HG03196 (cell line): Measurements from ENCODE around the gene ST6GALNAC3.

Source experiments
- ATAC-seq: cut with Tn5 transposase; IDR thresholded peaks from one replicate; pipeline ENCODE4 v1.9.1; 2021; ENCODE audit not compliant: unreplicated experiment

Gene ST6GALNAC3

DNA sequence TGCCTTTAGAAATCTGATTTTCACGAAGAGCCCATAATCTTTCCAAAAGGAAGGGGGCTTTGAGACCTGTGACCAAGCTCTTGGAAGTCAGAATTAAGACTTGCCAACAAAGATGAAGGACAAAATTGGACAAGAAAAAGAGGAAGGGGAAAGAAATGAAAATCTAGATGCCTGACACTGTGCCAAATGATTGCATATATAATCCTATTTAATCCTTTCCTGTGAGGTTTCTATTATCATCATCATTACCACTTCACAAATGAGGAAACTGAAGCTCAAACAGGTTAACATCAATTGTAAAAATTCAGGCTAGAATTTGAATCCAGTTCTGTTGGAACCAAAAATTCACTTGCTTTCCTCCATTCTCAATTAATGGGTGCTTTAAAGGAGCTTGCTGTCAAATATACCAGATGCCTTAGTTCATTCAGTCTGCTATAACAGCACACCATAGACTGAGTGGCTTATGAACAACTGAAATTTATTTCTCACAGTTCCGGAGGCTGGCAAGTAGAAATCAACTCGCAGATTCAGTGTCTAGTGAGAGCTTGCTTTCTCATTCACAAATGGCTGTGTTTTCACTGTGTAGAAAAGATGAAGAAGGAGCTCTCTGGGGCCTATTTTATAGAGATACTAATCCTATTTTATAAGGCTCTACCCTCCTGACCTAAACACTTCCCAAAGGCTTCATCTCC, 595.2 kb downstream of the ST6GALNAC3 start:
- no peak for ATAC-seq

DNA sequence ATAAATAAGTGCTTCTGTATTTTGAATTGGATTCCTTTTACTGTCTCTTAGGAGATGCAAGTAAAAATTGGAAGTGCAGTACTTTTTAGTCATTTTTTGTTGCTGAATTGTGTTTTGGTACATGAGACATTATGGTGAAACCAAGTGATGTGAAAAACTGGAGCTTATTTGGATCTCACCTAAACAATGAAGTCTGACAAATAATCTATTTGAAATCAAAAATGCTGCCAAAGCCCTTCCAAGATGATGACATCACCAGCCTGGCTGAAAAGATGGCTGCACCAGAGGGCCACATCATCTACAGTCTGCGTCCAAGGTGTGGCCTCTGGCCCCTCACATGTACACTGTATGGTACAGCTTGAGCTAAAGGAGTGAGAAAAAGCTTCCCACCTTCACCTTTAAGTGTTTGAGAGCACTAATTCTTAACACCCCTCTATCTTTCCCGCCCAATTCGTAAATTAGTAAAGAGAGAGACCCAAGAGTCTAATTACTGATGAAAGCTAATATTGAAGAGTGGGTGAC, 600.2 kb downstream of the ST6GALNAC3 start:
- no peak for ATAC-seq

DNA sequence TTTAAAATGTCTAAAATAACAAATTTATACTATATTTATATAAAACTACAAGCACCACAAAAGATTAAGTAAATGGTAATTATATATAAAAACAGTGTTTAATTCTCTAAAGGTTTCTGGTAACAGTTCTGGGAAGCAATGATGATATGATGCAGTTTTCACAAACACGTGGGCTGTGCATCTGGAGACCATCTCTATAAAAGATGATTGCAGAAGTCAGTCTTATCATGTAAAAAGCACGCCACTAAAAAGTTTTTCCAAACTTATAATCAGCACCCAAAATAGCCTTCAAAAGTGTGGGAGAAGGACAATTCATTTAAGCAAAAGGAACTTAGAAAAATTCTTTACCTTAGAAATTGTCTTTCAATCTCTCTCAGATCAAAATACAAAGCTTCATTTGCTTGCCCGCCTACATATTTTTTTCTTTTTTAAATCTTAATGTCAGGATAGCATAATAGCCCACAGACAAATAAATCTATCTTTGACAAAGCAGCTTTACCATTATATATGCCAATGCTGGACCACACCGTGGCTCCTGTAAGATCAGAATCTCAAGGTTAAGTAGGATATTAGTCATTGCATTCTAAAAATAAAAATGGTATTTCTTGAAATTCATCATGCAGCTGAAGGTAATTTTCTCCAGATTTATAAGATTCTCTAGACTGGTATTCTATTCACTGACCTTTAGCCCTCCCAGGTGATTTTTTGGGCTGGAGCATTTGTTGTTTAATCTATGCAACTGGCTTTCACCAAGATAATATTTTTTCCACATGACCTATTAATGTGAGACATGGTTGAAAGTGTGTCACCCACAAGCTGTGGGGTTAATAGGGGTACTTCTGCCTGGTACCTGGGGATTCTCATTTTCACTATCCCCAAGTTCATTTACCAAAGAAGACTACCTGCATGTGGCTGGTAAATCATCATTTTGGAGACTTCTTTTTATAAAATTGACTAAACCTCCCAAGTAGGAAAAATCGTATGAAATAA, 603.2 kb downstream of the ST6GALNAC3 start:
- no peak for ATAC-seq

DNA sequence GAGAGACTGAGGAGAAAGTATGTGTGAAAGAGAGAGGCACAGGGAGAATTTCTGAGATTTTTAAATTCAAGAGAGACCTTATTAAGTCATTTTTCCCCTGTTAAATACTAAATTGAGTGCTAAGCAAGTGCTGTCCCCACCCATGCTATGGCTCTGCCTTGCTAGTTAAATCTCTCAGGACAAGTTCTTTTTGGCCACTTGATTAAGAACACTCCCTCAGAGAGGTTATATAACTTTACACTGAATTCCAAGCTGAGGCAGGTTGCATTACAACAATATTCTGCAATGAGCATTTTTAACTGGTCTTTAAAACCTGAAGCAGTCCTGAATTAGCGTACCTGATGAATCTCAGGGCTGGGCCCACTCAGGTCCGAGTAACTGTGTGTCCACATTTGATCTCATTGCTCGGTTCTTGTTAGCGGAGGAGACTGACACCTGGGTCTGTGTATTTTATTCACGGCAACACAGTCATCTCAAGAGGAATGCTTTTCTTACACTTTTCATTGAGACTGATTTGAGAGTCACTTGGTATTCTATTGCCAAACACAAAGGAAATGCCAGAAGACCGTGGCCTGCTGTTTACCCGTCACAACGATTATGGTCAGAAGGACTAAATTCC, 605.1 kb downstream of the ST6GALNAC3 start:
- ATAC-seq, result no peak

DNA sequence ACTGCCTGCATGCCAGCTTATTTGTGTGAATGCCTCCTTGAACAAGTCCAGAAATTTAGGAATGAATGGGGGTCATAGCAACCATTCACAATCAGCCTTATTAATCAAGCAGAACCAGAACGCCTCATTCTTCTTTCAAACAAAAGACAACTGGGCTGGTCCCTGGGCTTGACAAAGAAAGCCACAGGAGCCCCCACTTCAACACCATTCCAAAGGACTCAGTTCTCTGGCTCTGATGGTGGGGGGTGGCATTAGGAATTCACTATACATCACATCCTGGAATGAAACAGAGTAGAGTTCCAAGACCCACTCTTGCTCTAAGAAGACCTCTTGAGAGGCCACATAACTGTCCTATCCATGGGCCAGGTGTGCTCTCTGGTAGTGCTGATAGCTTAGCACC, 606.1 kb downstream of the ST6GALNAC3 start:
- no peak for ATAC-seq

DNA sequence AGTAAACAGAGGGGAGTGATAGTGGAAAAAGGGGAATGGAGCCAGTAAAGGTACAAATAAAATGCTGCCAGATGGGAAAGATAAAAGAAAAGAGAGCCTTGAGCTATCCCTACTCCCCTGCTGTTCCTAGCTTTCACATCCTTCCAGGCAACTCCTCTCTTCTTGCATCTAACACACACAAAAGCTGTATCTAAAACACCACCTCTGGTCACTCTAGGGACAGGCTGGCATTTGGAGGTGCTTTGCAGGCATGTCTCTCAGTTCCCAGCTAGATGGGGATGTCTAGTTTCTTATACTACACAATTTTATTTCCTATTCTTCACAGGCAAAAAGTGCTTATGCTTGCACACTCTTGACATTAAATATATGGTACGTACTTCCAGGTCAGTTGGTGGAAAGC, 607.6 kb downstream of the ST6GALNAC3 start:
- no peak for ATAC-seq
